Uterus (tissue), 4 donors: Measurements from ENCODE around the gene MADCAM1. TPM values are rescaled to one million over a fixed set of nuclear protein-coding genes. Genes with fewer than 3 reads are reported as not detected.

Experiments used
- DNase-seq, 2 donors: peaks; one replicate each; pipeline ENCODE4 v3.0.0-alpha.2; 2019 to 2020
- H3K27ac ChIP-seq, 2 donors: fragments of 200-600 bp; sonication (generic); 1 replicate in 1 of 2; 2 replicates in 1 of 2; pipeline ENCODE4 v1.5.1; 2016 to 2018
- H3K27me3 ChIP-seq, 2 donors: fragments of 200-600 bp; sonication (generic); one replicate each; pipeline ENCODE4 v1.5.1; 2018 to 2019; ENCODE audit warnings: control low read depth in 1 of 2
- H3K36me3 ChIP-seq, 2 donors: fragments of 200-600 bp; sonication (generic); one replicate each; pipeline ENCODE4 v1.5.1; 2019; ENCODE audit warnings: control low read depth in 1 of 2
- H3K4me1 ChIP-seq, 2 donors: fragments of 200-600 bp; sonication (generic); one replicate each; pipeline ENCODE4 v1.5.1; 2018 to 2019; ENCODE audit warnings: control low read depth in 1 of 2
- H3K4me3 ChIP-seq, 2 donors: fragments of 200-600 bp; sonication (generic); 1 replicate in 1 of 2; 2 replicates in 1 of 2; pipeline ENCODE4 v1.5.1; 2018 to 2019; ENCODE audit warnings: mild to moderate bottlenecking in 1 of 2
- H3K9me3 ChIP-seq, 2 donors: fragments of 200-600 bp; sonication (generic); one replicate each; pipeline ENCODE4 v1.5.1; 2019; ENCODE audit warnings: control low read depth in 1 of 2
- POLR2A ChIP-seq, 2 donors: fragments of 450-650 bp; IDR thresholded peaks; one replicate each; pipeline ENCODE4 v1.6.1; 2016; ENCODE audit warnings: antibody characterized with exemption in 2 of 2, mild to moderate bottlenecking in 1 of 2, moderate library complexity in 1 of 2
- intact Hi-C: fragments of 100-400 bp; cut with DNase I; formaldehyde crosslinking; loops from one replicate; pipeline ENCODE4 v1.15.1; 2023; ENCODE audit warnings: low total_unique reads
- total RNA-seq, 4 donors: library from RNA; depleted of rRNA in 3 of 4; stranded (reverse); fragments of >200 nt in 3 of 4; gene quantifications; one replicate each; pipeline versions ENCODE4 v1.1.0 to v1.2.4, GENCODE V29; 2014 to 2023
- TF ChIP-seq, protein P1 (sequence below), 4 experiments: fragments of 200-600 bp in 2 of 4; fragments of 450-650 bp in 2 of 4; sonication (generic) in 2 of 4; IDR thresholded peaks; one replicate each; pipeline ENCODE4 v1.5.1; 2016 to 2019; ENCODE audit warnings: antibody characterized with exemption in 4 of 4, mild to moderate bottlenecking in 2 of 4, moderate library complexity in 1 of 4
- donor health status: DM: yes; HTN: yes; CAD: no.

The MADCAM1 gene
- total RNA-seq, 4 donors from 2014 or later: 0.34 to 2.7 TPM; not detected in 2

DNA sequence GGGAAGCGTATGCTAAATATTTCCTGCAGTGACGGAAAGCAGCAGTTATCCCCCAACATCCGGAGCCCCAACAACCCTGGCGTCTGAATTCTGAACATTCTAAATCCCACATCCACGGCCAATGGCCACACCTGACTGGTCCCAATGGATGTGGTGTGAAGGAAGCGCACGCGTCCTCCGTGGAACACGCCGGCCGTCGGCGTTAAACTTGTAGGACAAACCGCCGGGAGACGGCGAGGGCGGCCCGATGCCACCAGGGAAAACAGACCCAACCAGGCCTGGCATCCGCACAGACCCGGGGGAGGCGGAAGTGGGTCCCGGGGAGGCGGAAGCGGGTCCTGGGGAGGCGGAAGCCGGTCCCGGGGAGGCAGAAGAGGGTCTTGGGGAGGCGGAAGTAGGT lies 38.6 kb upstream of the MADCAM1 start:
- Histone ChIP-seq H3K4me3 (no peak overlapping the region), H3K27me3 (no peaks in the 10 kb centered on the region), H3K9me3 (no peaks in the 10 kb centered on the region), H3K4me1 (peaks cover 0 to 16% of the 10 kb centered on the region in 2 donors), H3K36me3 (no peaks in the 10 kb centered on the region), H3K27ac (no peak overlapping the region)
- intact Hi-C loops: no loop called here
- TF ChIP-seq, protein P1, sequence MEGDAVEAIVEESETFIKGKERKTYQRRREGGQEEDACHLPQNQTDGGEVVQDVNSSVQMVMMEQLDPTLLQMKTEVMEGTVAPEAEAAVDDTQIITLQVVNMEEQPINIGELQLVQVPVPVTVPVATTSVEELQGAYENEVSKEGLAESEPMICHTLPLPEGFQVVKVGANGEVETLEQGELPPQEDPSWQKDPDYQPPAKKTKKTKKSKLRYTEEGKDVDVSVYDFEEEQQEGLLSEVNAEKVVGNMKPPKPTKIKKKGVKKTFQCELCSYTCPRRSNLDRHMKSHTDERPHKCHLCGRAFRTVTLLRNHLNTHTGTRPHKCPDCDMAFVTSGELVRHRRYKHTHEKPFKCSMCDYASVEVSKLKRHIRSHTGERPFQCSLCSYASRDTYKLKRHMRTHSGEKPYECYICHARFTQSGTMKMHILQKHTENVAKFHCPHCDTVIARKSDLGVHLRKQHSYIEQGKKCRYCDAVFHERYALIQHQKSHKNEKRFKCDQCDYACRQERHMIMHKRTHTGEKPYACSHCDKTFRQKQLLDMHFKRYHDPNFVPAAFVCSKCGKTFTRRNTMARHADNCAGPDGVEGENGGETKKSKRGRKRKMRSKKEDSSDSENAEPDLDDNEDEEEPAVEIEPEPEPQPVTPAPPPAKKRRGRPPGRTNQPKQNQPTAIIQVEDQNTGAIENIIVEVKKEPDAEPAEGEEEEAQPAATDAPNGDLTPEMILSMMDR (IDR thresholded peaks at IDR 0.05): no peak
- no peak for TF ChIP-seq POLR2A (IDR thresholded peaks at IDR 0.05)
- no peak for DNase-seq

DNA sequence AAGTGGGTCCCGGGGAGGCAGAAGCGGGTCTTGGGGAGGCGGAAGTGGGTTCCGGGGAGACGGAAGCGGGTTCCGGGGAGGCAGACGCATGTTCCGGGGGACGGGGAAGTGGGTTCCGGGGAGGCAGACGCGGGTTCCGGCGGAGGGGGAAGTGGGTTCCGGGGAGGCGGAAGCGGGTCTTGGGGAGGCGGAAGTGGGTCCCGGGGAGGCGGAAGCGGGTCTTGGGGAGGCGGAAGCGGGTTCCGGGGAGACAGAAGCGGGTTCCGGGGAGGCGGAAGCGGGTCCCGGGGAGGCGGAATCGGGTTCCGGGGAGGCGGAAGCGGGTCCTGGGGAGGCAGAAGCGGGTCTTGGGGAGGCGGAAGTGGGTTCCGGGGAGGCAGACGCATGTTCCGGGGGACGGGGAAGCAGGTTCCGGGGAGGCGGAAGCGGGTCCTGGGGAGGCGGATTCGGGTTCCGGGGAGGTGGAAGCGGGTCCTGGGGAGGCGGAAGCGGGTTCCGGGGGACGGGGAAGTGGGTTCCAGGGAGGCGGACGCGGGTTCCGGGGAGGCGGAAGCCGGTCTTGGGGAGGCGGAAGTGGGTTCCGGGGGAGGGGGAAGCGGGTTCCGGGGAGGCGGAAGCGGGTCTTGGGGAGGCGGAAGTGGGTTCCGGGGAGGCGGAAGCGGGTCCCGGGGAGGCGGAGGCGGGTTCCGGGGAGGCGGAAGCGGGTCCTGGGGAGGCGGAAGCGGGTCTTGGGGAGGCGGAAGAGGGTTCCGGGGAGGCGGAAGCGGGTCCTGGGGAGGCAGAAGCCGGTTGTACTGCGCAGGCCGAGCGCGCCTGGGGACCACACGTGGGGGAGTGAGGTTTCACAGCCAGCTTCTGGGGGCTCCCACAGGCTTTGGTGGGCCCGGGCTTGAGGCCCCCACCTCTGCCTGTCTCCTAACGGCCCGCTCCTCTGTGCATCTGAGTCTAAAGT lies 37.9 kb upstream of the MADCAM1 start:
- DNase-seq: no peak
- no peak overlapping the region for H3K4me3 ChIP-seq
- no peaks in the 10 kb centered on the region for H3K36me3 ChIP-seq
- H3K27ac ChIP-seq: no peak overlapping the region
- H3K4me1 ChIP-seq: peaks cover 0 to 16% of the 10 kb centered on the region in 2 donors
- intact Hi-C loops: no loop called here
- TF ChIP-seq, protein P1 (IDR thresholded peaks at IDR 0.05): no peak
- TF ChIP-seq POLR2A (IDR thresholded peaks at IDR 0.05): no peak
- H3K9me3 ChIP-seq: no peaks in the 10 kb centered on the region
- H3K27me3 ChIP-seq: no peaks in the 10 kb centered on the region

DNA sequence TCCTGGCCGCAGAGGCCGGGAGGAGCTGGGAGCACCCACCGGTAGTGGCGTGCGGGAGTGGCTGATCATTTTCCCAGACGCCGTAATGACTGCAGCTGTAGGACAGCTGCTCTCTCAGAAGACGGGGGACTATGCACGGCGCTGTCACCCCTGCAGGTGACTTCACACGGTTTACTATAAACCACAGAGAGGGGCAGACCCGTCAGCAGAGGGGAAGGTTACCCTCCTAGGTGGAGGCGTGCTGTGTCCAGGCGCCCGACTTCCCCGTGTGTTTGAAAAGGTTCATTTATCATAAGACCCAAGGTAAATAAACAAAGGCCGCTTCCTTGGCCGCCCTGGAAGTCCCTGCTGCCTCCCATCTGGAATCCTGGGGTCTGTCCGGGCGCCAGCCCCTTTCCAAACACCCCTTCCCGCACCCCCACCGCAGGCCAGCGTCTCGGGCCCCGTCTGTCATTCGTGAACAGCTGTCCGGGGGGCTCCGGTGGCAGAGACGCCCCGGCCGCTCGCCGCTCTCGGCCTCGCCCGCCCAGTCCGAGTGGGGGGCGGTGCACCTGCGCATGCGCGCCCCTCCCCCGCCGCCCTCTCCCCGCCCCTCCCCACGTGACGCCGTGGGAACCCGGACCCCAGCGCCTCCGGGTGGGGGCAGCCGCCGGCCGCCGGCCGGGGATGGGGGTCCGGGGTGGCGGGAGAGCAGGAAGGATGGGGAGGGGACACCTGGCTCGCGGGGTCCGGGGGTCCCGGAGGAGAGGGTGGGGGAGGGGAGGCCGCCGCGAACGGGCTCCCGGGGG lies 36.4 kb upstream of the MADCAM1 start:
- peak overlapping the region; percentile 63 to 85 for H3K4me3 ChIP-seq
- peaks cover 0 to 16% of the 10 kb centered on the region in 2 donors for H3K4me1 ChIP-seq
- H3K9me3 ChIP-seq: no peaks in the 10 kb centered on the region
- intact Hi-C loops: no loop called here
- DNase-seq: peak; percentile 58 to 77
- peak overlapping the region; percentile 67 to 79 for H3K27ac ChIP-seq
- H3K36me3 ChIP-seq: no peaks in the 10 kb centered on the region
- TF ChIP-seq, protein P1 (IDR thresholded peaks at IDR 0.05): no peak
- peak in 1 of 2 donors; percentile 60 for TF ChIP-seq POLR2A (IDR thresholded peaks at IDR 0.05)
- H3K27me3 ChIP-seq: no peaks in the 10 kb centered on the region

DNA sequence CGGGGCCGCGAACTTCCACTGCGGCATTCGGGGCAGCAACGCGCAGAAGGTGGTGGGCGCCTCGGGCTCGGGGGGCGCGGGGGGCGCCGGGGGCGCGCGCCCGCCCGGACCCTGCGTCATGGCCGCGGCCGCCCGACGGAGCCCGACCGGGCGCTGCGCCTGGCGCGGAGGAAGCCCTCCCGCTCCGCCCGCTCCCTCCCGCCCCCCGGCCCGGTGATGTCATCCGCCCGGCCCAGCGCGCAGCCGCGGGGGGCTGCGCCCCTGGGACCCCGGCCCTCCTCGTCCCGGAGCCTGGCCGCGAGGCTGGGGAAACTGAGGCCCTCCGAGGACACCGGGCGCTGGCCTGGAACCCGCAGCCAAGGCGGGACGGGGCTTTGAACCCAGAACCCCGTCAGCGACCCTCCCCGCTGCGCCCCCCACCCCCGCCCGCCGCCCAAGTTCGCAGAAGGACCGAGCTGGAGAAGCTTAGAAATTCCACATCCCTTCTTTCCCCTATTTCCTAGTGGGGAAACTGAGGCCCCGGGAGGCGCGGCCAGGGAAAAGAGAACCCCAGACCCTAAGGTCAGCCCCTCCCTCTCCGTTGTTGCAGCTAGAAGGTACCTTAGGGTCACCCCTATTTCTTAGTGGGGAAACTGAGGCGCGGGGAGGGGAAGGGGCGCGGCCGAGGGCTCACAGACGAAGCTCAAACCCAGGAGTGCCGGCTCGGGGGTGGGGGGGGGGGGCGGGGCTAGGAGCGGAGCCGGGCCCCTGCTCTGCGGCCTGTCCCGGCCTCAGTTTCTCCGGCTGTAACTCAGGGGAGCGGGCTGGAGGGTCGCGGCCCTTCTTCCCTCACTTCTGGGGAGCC lies 35.2 kb upstream of the MADCAM1 start, which contains the start of gene SHC2:
Gene SHC2 (minus strand): TSS at position 157 of the 844 bp plus-strand sequence. CDS start 37 bp downstream, at position 120.
- H3K36me3 ChIP-seq: no peaks in the 10 kb centered on the region
- H3K4me1 ChIP-seq: peaks cover 0 to 16% of the 10 kb centered on the region in 2 donors
- peak; percentile 41 to 57 for DNase-seq
- H3K9me3 ChIP-seq: no peaks in the 10 kb centered on the region
- no peaks in the 10 kb centered on the region for H3K27me3 ChIP-seq
- peak within 1 kb of the TSS; percentile 67 to 79 for H3K27ac ChIP-seq
- H3K4me3 ChIP-seq: peak within 1 kb of the TSS; percentile 63 to 85
- peak; percentile 48 to 73 for TF ChIP-seq POLR2A (IDR thresholded peaks at IDR 0.05)
- TF ChIP-seq, protein P1 (IDR thresholded peaks at IDR 0.05): no peak
- intact Hi-C loops: no loop called here
